Measurements from ENCODE around the gene SYNGR3.

- TF ChIP-seq CTCF (IDR thresholded peaks at IDR 0.05 in 4 of 5, conservative IDR thresholded peaks at IDR 0.05 in 1 of 5) (no peak), POLR2A (IDR thresholded peaks at IDR 0.05) (no peak)
Observed at GRCh38 chr16:1976951-1977874, 12.6 kb upstream of the SYNGR3 start.
